ENCODE data around the gene C12orf54. TPM values are rescaled to one million over a fixed set of nuclear protein-coding genes. Genes with fewer than 3 reads are reported as not detected.
"Not testable (repeated sequence)": the region's sequence is repeated elsewhere in the genome, so short reads cannot be mapped to it uniquely, and the experiment has no call there.

Gene C12orf54
- total RNA-seq, 1 experiment from 2014 or later, result not detected

GRCh38 chr12:48489012-48489411 is 6.7 kb downstream of the C12orf54 start:
- Histone ChIP-seq H3K23me2 (ENCODE audit: insufficient read length, low read depth, low read length, poor library complexity, severe bottlenecking) (no peaks in the 10 kb centered on the region), H3K4me1 (ENCODE audit: insufficient read depth, low read length) (no peaks in the 10 kb centered on the region), H3K23ac (ENCODE audit: insufficient read length, low read depth, low read length) (no peak overlapping the region), H3K4me2 (ENCODE audit: insufficient read depth, insufficient read length, low read length) (no peak overlapping the region), H3K79me2 (ENCODE audit: insufficient read depth, low read length) (no peaks in the 10 kb centered on the region), H4K8ac (replicated peaks; ENCODE audit: insufficient read length, low read depth, low read length) (no peak overlapping the region), H4K91ac (ENCODE audit: insufficient read length, low read depth, low read length) (no peak overlapping the region), H3K9me3 (ENCODE audit: control insufficient read depth, low read depth, low read length) (no peaks in the 10 kb centered on the region), H4K20me1 (ENCODE audit: control insufficient read depth, insufficient read depth, insufficient read length) (no peaks in the 10 kb centered on the region), H2AK5ac (ENCODE audit: insufficient read length, low read length) (no peak overlapping the region), H3K4ac (ENCODE audit: low read depth, low read length) (no peak overlapping the region), H3K9ac (ENCODE audit: extremely low read depth, insufficient read length, low read length) (no peak overlapping the region), H3K27ac (ENCODE audit: insufficient read length, low read depth, low read length) (no peak overlapping the region), H2BK120ac (ENCODE audit: low read depth, low read length, poor library complexity, severe bottlenecking) (no peak overlapping the region), H2BK5ac (ENCODE audit: insufficient read length, low read length) (no peak overlapping the region), H2BK20ac (ENCODE audit: low read depth, low read length, poor library complexity, severe bottlenecking) (no peak overlapping the region), H4K5ac (ENCODE audit: insufficient read length, low read depth, low read length) (no peak overlapping the region), H2BK12ac (ENCODE audit: insufficient read length, low read depth, low read length) (no peak overlapping the region), H3K79me1 (ENCODE audit: insufficient read depth, low read depth, low read length, poor library complexity, severe bottlenecking) (no peaks in the 10 kb centered on the region), H2AFZ (ENCODE audit: low read length) (no peak overlapping the region), H3K18ac (ENCODE audit: insufficient read length, low read depth, low read length) (no peak overlapping the region), H3K56ac (ENCODE audit: insufficient read length, low read depth, low read length) (no peak overlapping the region), H3K27me3 (ENCODE audit: insufficient read depth, low read length) (no peaks in the 10 kb centered on the region), H2BK15ac (ENCODE audit: low read depth, low read length) (no peak overlapping the region), H3T11ph (ENCODE audit: low read length) (no peak overlapping the region), H3K14ac (ENCODE audit: insufficient read depth, low read length) (no peak overlapping the region)
- peaks cover 28% of the 10 kb centered on the region for H3K27me3 Mint-ChIP-seq (ENCODE audit: low read depth)
- H3K36me3 Mint-ChIP-seq (ENCODE audit: insufficient read depth in 1 of 3, low read depth in 3 of 3), result no peaks in the 10 kb centered on the region
- no peak for TF ChIP-seq CTCF (conservative IDR thresholded peaks at IDR 0.05)
- no peaks in the 10 kb centered on the region for H3K4me1 Mint-ChIP-seq
- no peak for DNase-seq
- H3K9me3 Mint-ChIP-seq, result peaks cover 4 to 90% of the 10 kb centered on the region in 2 experiments; a peak in 4 of 5 replicates
- H3K27ac Mint-ChIP-seq, result no peak overlapping the region
- WGBS (ENCODE audit: extremely low coverage, insufficient read length, low lambda C conversion rate), result no CpG with 5 or more reads among the region's 2 CpGs
- no peak overlapping the region for H3K4me3 Mint-ChIP-seq

- H4K5ac ChIP-seq (ENCODE audit: insufficient read length, low read depth, low read length); H3K9ac ChIP-seq (ENCODE audit: extremely low read depth, insufficient read length, low read length); H4K91ac ChIP-seq (ENCODE audit: insufficient read length, low read depth, low read length); H2BK12ac ChIP-seq (ENCODE audit: insufficient read length, low read depth, low read length); H3K4ac ChIP-seq (ENCODE audit: low read depth, low read length); H3K56ac ChIP-seq (ENCODE audit: insufficient read length, low read depth, low read length); H3K79me2 ChIP-seq (ENCODE audit: insufficient read depth, low read length); H2BK120ac ChIP-seq (ENCODE audit: low read depth, low read length, poor library complexity, severe bottlenecking); H3K9me3 ChIP-seq (ENCODE audit: control insufficient read depth, low read depth, low read length); H3K27ac Mint-ChIP-seq; H3K27me3 ChIP-seq (ENCODE audit: insufficient read depth, low read length); H3K23ac ChIP-seq (ENCODE audit: insufficient read length, low read depth, low read length); DNase-seq; H3K4me1 ChIP-seq (ENCODE audit: insufficient read depth, low read length); H3K18ac ChIP-seq (ENCODE audit: insufficient read length, low read depth, low read length); H4K8ac ChIP-seq (replicated peaks; ENCODE audit: insufficient read length, low read depth, low read length); H4K20me1 ChIP-seq (ENCODE audit: control insufficient read depth, insufficient read depth, insufficient read length); H3K4me3 Mint-ChIP-seq; H2BK5ac ChIP-seq (ENCODE audit: insufficient read length, low read length); H3K14ac ChIP-seq (ENCODE audit: insufficient read depth, low read length); H2AFZ ChIP-seq (ENCODE audit: low read length); H3K4me1 Mint-ChIP-seq; H2BK20ac ChIP-seq (ENCODE audit: low read depth, low read length, poor library complexity, severe bottlenecking); H3K4me2 ChIP-seq (ENCODE audit: insufficient read depth, insufficient read length, low read length); H3K23me2 ChIP-seq (ENCODE audit: insufficient read length, low read depth, low read length, poor library complexity, severe bottlenecking); H2AK5ac ChIP-seq (ENCODE audit: insufficient read length, low read length); H3K79me1 ChIP-seq (ENCODE audit: insufficient read depth, low read depth, low read length, poor library complexity, severe bottlenecking); H2BK15ac ChIP-seq (ENCODE audit: low read depth, low read length); H3K27ac ChIP-seq (ENCODE audit: insufficient read length, low read depth, low read length); H3T11ph ChIP-seq (ENCODE audit: low read length); H3K36me3 Mint-ChIP-seq (ENCODE audit: insufficient read depth in 1 of 3, low read depth in 3 of 3): not testable (repeated sequence)
- H3K9me3 Mint-ChIP-seq, result peaks cover 4 to 87% of the 10 kb centered on the region in 2 experiments; a peak in 4 of 5 replicates
- no CpG with 5 or more reads among the region's 7 CpGs for WGBS (ENCODE audit: extremely low coverage, insufficient read length, low lambda C conversion rate)
- H3K27me3 Mint-ChIP-seq (ENCODE audit: low read depth), result peaks cover 27% of the 10 kb centered on the region
These were observed 7.2 kb downstream of the C12orf54 start for GRCh38 chr12:48489456-48489855.
